ENCODE data around the gene COX8C.
"Not testable (repeated sequence)": the region's sequence is repeated elsewhere in the genome, so short reads cannot be mapped to it uniquely, and the experiment has no call there.

- TF ChIP-seq EZH2 (IDR thresholded peaks at IDR 0.05; ENCODE audit: borderline replicate concordance, low read depth, low read length, severe bottlenecking); CTCF (IDR thresholded peaks at IDR 0.05; ENCODE audit: borderline replicate concordance, extremely low read depth, low read length, poor library complexity, severe bottlenecking): not testable (repeated sequence)
These were observed 7.9 kb downstream of the COX8C start for GRCh38 chr14:93354873-93355272.

Data from DND-41 (cell line).